Measurements from ENCODE around the gene OAF.

DNA sequence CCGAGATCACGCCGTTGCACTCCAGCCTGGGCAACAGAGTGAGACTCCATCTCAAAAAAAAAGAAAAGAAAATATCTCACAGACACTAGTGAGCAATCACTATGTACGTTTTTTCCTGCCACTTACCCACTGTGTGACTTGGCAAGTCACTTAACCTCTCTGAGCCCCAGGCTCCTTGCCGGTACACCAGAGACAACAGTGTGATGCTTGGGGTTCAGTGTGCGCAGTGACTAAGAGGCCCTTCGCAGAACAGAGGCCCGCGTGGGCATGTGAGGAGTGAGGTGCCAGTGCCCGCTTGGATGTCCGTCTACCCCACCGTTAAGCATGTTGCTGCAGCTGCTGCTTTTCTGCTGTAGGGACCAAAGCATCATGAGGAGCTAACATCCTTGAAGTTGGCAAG, 6.7 kb downstream of the OAF start:
- TF ChIP-seq FOXM1 (IDR thresholded peaks at IDR 0.05; ENCODE audit: borderline replicate concordance) (no peak), L3MBTL2 (conservative IDR thresholded peaks at IDR 0.05) (no peak), SP1 (IDR thresholded peaks at IDR 0.05) (no peak), FOXA1 (IDR thresholded peaks at IDR 0.05) (no peak), ZNF384 (IDR thresholded peaks at IDR 0.05) (no peak), BHLHE40 (IDR thresholded peaks at IDR 0.05; ENCODE audit: borderline replicate concordance) (no peak), FOXK2 (IDR thresholded peaks at IDR 0.05) (no peak), ELF4 (IDR thresholded peaks at IDR 0.05) (no peak)
